ENCODE results near the gene MAN2A1.

Gene MAN2A1

DNA sequence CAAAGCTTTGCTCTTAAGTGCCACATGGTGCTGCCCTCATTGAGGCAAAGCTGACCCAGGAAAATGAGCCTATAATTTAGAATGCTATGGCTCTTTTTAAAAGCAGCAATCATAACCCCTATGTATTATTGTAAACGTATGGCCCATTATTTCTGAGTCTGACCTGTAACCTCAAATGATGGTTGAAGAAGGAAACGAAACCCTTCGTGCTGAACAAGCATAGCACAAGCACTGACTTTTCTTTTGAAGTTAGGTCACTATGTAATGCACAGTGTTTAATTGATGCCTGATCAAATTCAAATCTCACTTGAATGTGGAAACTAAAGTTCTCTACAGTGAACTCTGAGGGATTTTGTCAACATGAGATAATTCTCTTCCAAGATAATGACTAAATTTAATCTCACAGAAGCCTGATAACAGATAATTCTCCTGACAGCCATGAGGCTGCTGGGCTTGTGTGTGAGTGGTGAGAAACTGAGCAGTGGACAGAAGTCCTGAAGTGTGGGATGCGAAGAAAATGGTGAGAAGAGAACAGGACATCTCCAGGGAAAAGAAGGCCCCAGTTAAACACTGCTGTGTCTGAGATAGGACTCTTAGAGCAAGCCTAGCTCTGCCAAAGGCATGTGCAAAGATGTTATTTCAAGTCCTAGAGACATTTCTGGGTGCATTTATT, 226.9 kb downstream of the MAN2A1 start:
- DNase-seq = no peak

Data from AML-193 (cell line).